ENCODE results near the gene PPP1R1C.

Gene PPP1R1C

GRCh38 chr2:182064019-182064778 is 78.5 kb downstream of the PPP1R1C start:
- peak in 1 of 2 experiments; percentile 5 for DNase-seq (ENCODE audit: low read depth in 1 of 2, low spot score in 1 of 2)
- in situ Hi-C loops (cut with HindIII; ENCODE audit: low pct_unique_long_range_greater_than_20kb, low sequenced_read_pairs) = no loop called here
- TF ChIP-seq JUND (IDR thresholded peaks at IDR 0.05; ENCODE audit: low read depth) = no peak

GRCh38 chr2:182066400-182067087 is 80.9 kb downstream of the PPP1R1C start:
- in situ Hi-C loops (cut with HindIII; ENCODE audit: low pct_unique_long_range_greater_than_20kb, low sequenced_read_pairs) = no loop called here
- TF ChIP-seq JUND (IDR thresholded peaks at IDR 0.05; ENCODE audit: low read depth) = no peak
- DNase-seq (ENCODE audit: low read depth in 1 of 2, low spot score in 1 of 2) = no peak

GRCh38 chr2:182067393-182067792 is 81.7 kb downstream of the PPP1R1C start:
- no peak for TF ChIP-seq JUND (IDR thresholded peaks at IDR 0.05; ENCODE audit: low read depth)
- no peak for DNase-seq (ENCODE audit: low read depth in 1 of 2, low spot score in 1 of 2)
- in situ Hi-C loops (cut with HindIII; ENCODE audit: low pct_unique_long_range_greater_than_20kb, low sequenced_read_pairs) = no loop called here

GRCh38 chr2:182068811-182069210 is 83.2 kb downstream of the PPP1R1C start:
- in situ Hi-C loops (cut with HindIII; ENCODE audit: low pct_unique_long_range_greater_than_20kb, low sequenced_read_pairs) = no loop called here
- DNase-seq (ENCODE audit: low read depth in 1 of 2, low spot score in 1 of 2) = peak in 1 of 2 experiments; percentile 3

GRCh38 chr2:182069416-182069815 is 83.8 kb downstream of the PPP1R1C start:
- no peak for TF ChIP-seq JUND (IDR thresholded peaks at IDR 0.05; ENCODE audit: low read depth)
- no peak for DNase-seq (ENCODE audit: low read depth in 1 of 2, low spot score in 1 of 2)
- in situ Hi-C loops (cut with HindIII; ENCODE audit: low pct_unique_long_range_greater_than_20kb, low sequenced_read_pairs) = no loop called here

More at GRCh38 chr2:182068811-182069210, 83.2 kb downstream of the PPP1R1C start:
- TF ChIP-seq JUND (IDR thresholded peaks at IDR 0.05; ENCODE audit: low read depth) = no peak

- no peak for DNase-seq (ENCODE audit: low read depth in 1 of 2, low spot score in 1 of 2)
These were observed 84.3 kb downstream of the PPP1R1C start for GRCh38 chr2:182069908-182070307.

GRCh38 chr2:182070736-182071135 is 85.1 kb downstream of the PPP1R1C start:
- DNase-seq (ENCODE audit: low read depth in 1 of 2, low spot score in 1 of 2) = no peak
- TF ChIP-seq JUND (IDR thresholded peaks at IDR 0.05; ENCODE audit: low read depth) = no peak
- in situ Hi-C loops (cut with HindIII; ENCODE audit: low pct_unique_long_range_greater_than_20kb, low sequenced_read_pairs) = no loop called here

More at GRCh38 chr2:182069908-182070307, 84.3 kb downstream of the PPP1R1C start:
- no peak for TF ChIP-seq JUND (IDR thresholded peaks at IDR 0.05; ENCODE audit: low read depth)
- in situ Hi-C loops (cut with HindIII; ENCODE audit: low pct_unique_long_range_greater_than_20kb, low sequenced_read_pairs) = no loop called here

- no peak for TF ChIP-seq JUND (IDR thresholded peaks at IDR 0.05; ENCODE audit: low read depth)
- no peak for DNase-seq (ENCODE audit: low read depth in 1 of 2, low spot score in 1 of 2)
- in situ Hi-C loops (cut with HindIII; ENCODE audit: low pct_unique_long_range_greater_than_20kb, low sequenced_read_pairs) = no loop called here
These were observed 87.2 kb downstream of the PPP1R1C start for GRCh38 chr2:182072861-182073260.

- in situ Hi-C loops (cut with HindIII; ENCODE audit: low pct_unique_long_range_greater_than_20kb, low sequenced_read_pairs) = no loop called here
- no peak for TF ChIP-seq JUND (IDR thresholded peaks at IDR 0.05; ENCODE audit: low read depth)
- DNase-seq (ENCODE audit: low read depth in 1 of 2, low spot score in 1 of 2) = no peak
These were observed 88.0 kb downstream of the PPP1R1C start for GRCh38 chr2:182073613-182074012.

GRCh38 chr2:182077023-182077422 is 91.4 kb downstream of the PPP1R1C start:
- TF ChIP-seq JUND (IDR thresholded peaks at IDR 0.05; ENCODE audit: low read depth) = no peak
- DNase-seq (ENCODE audit: low read depth in 1 of 2, low spot score in 1 of 2) = no peak
- in situ Hi-C loops (cut with HindIII; ENCODE audit: low pct_unique_long_range_greater_than_20kb, low sequenced_read_pairs) = no loop called here

- peak; percentile 4 to 85 for DNase-seq (ENCODE audit: low read depth in 1 of 2, low spot score in 1 of 2)
- in situ Hi-C loops (cut with HindIII; ENCODE audit: low pct_unique_long_range_greater_than_20kb, low sequenced_read_pairs) = no loop called here
- TF ChIP-seq JUND (IDR thresholded peaks at IDR 0.05; ENCODE audit: low read depth) = no peak
These were observed 91.9 kb downstream of the PPP1R1C start for GRCh38 chr2:182077448-182078142.

GRCh38 chr2:182078988-182079602 is 93.4 kb downstream of the PPP1R1C start:
- no peak for DNase-seq (ENCODE audit: low read depth in 1 of 2, low spot score in 1 of 2)
- no peak for TF ChIP-seq JUND (IDR thresholded peaks at IDR 0.05; ENCODE audit: low read depth)
- in situ Hi-C loops (cut with HindIII; ENCODE audit: low pct_unique_long_range_greater_than_20kb, low sequenced_read_pairs) = no loop called here
